ENCODE data around the gene TJP1. TPM values are rescaled to one million over a fixed set of nuclear protein-coding genes. Genes with fewer than 3 reads are reported as not detected.
A peak's percentile ranks its signal among the peaks of the same experiment; 100 is the strongest.

TJP1 gene
- polyA plus RNA-seq, 1 donor (not counting 4 experiments of a cell fraction or from before 2014, with no cell fraction given) = 54.7 TPM

DNA sequence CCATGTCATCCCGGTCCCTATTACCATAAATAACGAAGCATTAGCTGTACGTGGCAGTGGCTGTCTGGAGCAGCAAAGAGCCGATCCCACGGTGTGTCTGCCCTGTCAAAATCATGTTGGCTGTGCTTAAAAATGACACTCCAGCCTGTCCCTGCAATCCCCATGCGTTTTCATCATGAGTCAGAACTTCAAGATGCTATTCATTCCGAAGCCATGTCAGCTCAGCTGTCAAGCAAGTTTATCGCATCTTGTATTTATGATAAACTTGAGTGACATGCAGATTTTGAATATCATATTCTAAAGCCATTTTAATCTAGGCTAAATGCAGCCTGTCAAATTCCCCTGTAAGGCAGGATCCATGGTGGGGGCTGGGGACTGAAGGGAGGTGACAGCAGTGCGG, 152.4 kb downstream of the TJP1 start:
- Histone ChIP-seq H4K20me1 (ENCODE audit: control insufficient read depth, extremely low read depth, insufficient read depth, low read length) (no peaks in the 10 kb centered on the region), H3K79me2 (ENCODE audit: control insufficient read depth, insufficient read depth, low read length) (no peaks in the 10 kb centered on the region), H3K9me1 (ENCODE audit: control insufficient read depth, extremely low read depth, insufficient read depth, low read length) (no peaks in the 10 kb centered on the region), H3K36me3 (ENCODE audit: control insufficient read depth in 2 of 2, extremely low read depth in 1 of 2, insufficient read depth in 2 of 2, low read length in 2 of 2) (no peaks in the 10 kb centered on the region), H2AFZ (ENCODE audit: control insufficient read depth, low read length) (no peak overlapping the region), H3K4me2 (ENCODE audit: control insufficient read depth, extremely low read depth, insufficient read depth, low read depth, low read length) (peak overlapping the region; percentile 15), H3K27ac (ENCODE audit: control insufficient read depth, insufficient read depth, low read length) (peak overlapping the region; percentile 13), H3K4me3 (ENCODE audit: control insufficient read depth in 2 of 3, extremely low read depth in 1 of 3, insufficient read depth in 2 of 3, low read depth in 1 of 3, low read length in 3 of 3) (no peak overlapping the region), H3K4me1 (ENCODE audit: control insufficient read depth, extremely low read depth, insufficient read depth, low read length) (peaks cover 22% of the 10 kb centered on the region), H3K9me3 (ENCODE audit: control insufficient read depth, low read depth, low read length) (no peaks in the 10 kb centered on the region), H3K27me3 (ENCODE audit: control insufficient read depth, extremely low read depth, insufficient read depth, low read length) (no peaks in the 10 kb centered on the region), H3K9ac (ENCODE audit: control insufficient read depth, extremely low read depth, insufficient read depth, low read length) (no peak overlapping the region)
- TF ChIP-seq EZH2 (IDR thresholded peaks at IDR 0.05; ENCODE audit: low read length) = no peak
- DNase-seq (ENCODE audit: low read depth, low spot score) (no peak), FAIRE-seq (peak; percentile 64)
- dilution Hi-C loops (cut with MboI; ENCODE audit: extremely low pct_ligation_motif_present, low sequenced_read_pairs) = no loop called here

DNA sequence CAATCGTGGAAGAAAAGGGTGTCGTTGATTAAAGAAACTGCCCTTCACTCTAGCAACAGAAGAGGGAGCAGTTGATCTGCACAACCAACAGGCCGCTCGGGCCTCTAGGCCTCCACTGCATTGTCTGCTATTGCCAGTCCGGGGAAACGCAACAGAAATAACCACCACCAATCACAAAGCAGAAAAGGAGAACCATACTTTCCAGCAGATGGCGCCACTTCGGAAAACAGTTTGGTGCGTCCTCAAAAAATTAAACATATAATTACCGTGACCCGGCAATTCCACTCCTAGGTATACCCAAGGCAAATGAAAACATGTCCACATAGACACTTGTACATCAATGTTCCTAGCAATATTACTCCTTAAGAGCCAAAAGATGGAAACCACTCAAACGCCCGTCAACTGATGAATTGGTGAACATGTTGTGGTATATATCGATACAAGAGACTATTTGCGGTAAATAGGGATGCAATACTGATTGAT, 154.1 kb downstream of the TJP1 start:
- H3K4me1 ChIP-seq (ENCODE audit: control insufficient read depth, extremely low read depth, insufficient read depth, low read length) = peaks cover 22% of the 10 kb centered on the region
- dilution Hi-C loops (cut with MboI; ENCODE audit: extremely low pct_ligation_motif_present, low sequenced_read_pairs) = no loop called here
- DNase-seq (ENCODE audit: low read depth, low spot score) (peak; percentile 41), FAIRE-seq (peak; percentile 49)
- no peaks in the 10 kb centered on the region for H4K20me1 ChIP-seq (ENCODE audit: control insufficient read depth, extremely low read depth, insufficient read depth, low read length)
- no peak overlapping the region for H3K27ac ChIP-seq (ENCODE audit: control insufficient read depth, insufficient read depth, low read length)
- no peak overlapping the region for H3K9ac ChIP-seq (ENCODE audit: control insufficient read depth, extremely low read depth, insufficient read depth, low read length)
- H3K79me2 ChIP-seq (ENCODE audit: control insufficient read depth, insufficient read depth, low read length) = no peaks in the 10 kb centered on the region
- TF ChIP-seq, protein P1, sequence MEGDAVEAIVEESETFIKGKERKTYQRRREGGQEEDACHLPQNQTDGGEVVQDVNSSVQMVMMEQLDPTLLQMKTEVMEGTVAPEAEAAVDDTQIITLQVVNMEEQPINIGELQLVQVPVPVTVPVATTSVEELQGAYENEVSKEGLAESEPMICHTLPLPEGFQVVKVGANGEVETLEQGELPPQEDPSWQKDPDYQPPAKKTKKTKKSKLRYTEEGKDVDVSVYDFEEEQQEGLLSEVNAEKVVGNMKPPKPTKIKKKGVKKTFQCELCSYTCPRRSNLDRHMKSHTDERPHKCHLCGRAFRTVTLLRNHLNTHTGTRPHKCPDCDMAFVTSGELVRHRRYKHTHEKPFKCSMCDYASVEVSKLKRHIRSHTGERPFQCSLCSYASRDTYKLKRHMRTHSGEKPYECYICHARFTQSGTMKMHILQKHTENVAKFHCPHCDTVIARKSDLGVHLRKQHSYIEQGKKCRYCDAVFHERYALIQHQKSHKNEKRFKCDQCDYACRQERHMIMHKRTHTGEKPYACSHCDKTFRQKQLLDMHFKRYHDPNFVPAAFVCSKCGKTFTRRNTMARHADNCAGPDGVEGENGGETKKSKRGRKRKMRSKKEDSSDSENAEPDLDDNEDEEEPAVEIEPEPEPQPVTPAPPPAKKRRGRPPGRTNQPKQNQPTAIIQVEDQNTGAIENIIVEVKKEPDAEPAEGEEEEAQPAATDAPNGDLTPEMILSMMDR (optimal IDR thresholded peaks at IDR 0.05 in 1 of 3, IDR thresholded peaks at IDR 0.05 in 1 of 3, conservative IDR thresholded peaks at IDR 0.05 in 1 of 3; ENCODE audit: extremely low read depth in 1 of 3, insufficient read depth in 2 of 3, low read length in 3 of 3) = peak; percentile 74 to 81 (median 77)
- TF ChIP-seq EZH2 (IDR thresholded peaks at IDR 0.05; ENCODE audit: low read length) = no peak
- no peak overlapping the region for H2AFZ ChIP-seq (ENCODE audit: control insufficient read depth, low read length)
- no peaks in the 10 kb centered on the region for H3K9me3 ChIP-seq (ENCODE audit: control insufficient read depth, low read depth, low read length)
- no peaks in the 10 kb centered on the region for H3K9me1 ChIP-seq (ENCODE audit: control insufficient read depth, extremely low read depth, insufficient read depth, low read length)
- no peak overlapping the region for H3K4me3 ChIP-seq (ENCODE audit: control insufficient read depth in 2 of 3, extremely low read depth in 1 of 3, insufficient read depth in 2 of 3, low read depth in 1 of 3, low read length in 3 of 3)
- H3K36me3 ChIP-seq (ENCODE audit: control insufficient read depth in 2 of 2, extremely low read depth in 1 of 2, insufficient read depth in 2 of 2, low read length in 2 of 2) = no peaks in the 10 kb centered on the region
- H3K27me3 ChIP-seq (ENCODE audit: control insufficient read depth, extremely low read depth, insufficient read depth, low read length) = no peaks in the 10 kb centered on the region
- no peak overlapping the region for H3K4me2 ChIP-seq (ENCODE audit: control insufficient read depth, extremely low read depth, insufficient read depth, low read depth, low read length)

DNA sequence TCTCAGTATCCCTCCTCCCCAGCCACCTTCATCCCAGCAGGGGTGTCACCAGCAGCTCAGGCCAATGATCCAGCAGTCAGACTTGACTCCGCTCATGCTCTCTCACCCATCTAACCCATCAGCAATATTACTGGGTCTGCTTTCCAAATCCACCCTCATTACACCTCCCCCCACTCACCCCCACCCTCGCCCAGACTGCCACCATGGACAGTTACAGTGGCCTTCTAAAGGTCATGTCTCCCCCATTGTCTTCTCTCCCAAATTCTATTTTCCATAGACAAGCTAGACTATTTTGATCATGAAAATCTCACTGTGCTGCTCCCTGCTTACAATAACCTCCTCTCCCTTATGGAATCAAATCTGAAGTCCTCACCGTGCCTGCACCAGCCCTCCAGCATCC, 156.0 kb downstream of the TJP1 start:
- Histone ChIP-seq H3K79me2 (ENCODE audit: control insufficient read depth, insufficient read depth, low read length) (no peaks in the 10 kb centered on the region), H3K4me1 (ENCODE audit: control insufficient read depth, extremely low read depth, insufficient read depth, low read length) (peaks cover 18% of the 10 kb centered on the region), H3K9ac (ENCODE audit: control insufficient read depth, extremely low read depth, insufficient read depth, low read length) (no peak overlapping the region), H3K9me3 (ENCODE audit: control insufficient read depth, low read depth, low read length) (no peaks in the 10 kb centered on the region), H3K9me1 (ENCODE audit: control insufficient read depth, extremely low read depth, insufficient read depth, low read length) (no peaks in the 10 kb centered on the region), H3K27me3 (ENCODE audit: control insufficient read depth, extremely low read depth, insufficient read depth, low read length) (no peaks in the 10 kb centered on the region), H3K4me2 (ENCODE audit: control insufficient read depth, extremely low read depth, insufficient read depth, low read depth, low read length) (no peak overlapping the region), H3K4me3 (ENCODE audit: control insufficient read depth in 2 of 3, extremely low read depth in 1 of 3, insufficient read depth in 2 of 3, low read depth in 1 of 3, low read length in 3 of 3) (no peak overlapping the region), H2AFZ (ENCODE audit: control insufficient read depth, low read length) (no peak overlapping the region), H3K27ac (ENCODE audit: control insufficient read depth, insufficient read depth, low read length) (no peak overlapping the region), H4K20me1 (ENCODE audit: control insufficient read depth, extremely low read depth, insufficient read depth, low read length) (no peaks in the 10 kb centered on the region), H3K36me3 (ENCODE audit: control insufficient read depth in 2 of 2, extremely low read depth in 1 of 2, insufficient read depth in 2 of 2, low read length in 2 of 2) (no peaks in the 10 kb centered on the region)
- dilution Hi-C loops (cut with MboI; ENCODE audit: extremely low pct_ligation_motif_present, low sequenced_read_pairs) = no loop called here
- DNase-seq (ENCODE audit: low read depth, low spot score) (no peak), FAIRE-seq (no peak)
- TF ChIP-seq, protein P1 (optimal IDR thresholded peaks at IDR 0.05 in 1 of 3, IDR thresholded peaks at IDR 0.05 in 1 of 3, conservative IDR thresholded peaks at IDR 0.05 in 1 of 3; ENCODE audit: extremely low read depth in 1 of 3, insufficient read depth in 2 of 3, low read length in 3 of 3) = no peak
- no peak for TF ChIP-seq EZH2 (IDR thresholded peaks at IDR 0.05; ENCODE audit: low read length)
